ENCODE measurements around the gene DNER.

DNA sequence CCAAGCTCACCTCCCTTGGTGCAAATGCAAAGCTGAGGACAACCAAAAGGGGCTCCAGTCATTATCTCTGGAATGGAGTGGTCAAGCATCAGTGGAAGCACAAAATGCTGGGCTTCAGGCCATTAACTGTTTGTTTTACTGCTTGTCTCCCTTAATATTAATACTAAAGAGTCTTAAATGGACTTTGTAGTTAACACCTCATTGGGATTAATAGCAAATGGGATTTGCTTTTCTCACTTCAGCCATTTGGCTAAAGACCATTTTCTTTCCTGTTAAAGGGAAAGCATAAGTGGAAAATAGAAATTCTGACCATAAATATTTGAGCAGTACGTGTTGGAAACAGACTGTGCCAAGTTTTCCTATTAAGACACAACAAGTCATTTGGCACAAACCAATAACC is 154.4 kb downstream of the DNER start:
- TF ChIP-seq, protein P1, sequence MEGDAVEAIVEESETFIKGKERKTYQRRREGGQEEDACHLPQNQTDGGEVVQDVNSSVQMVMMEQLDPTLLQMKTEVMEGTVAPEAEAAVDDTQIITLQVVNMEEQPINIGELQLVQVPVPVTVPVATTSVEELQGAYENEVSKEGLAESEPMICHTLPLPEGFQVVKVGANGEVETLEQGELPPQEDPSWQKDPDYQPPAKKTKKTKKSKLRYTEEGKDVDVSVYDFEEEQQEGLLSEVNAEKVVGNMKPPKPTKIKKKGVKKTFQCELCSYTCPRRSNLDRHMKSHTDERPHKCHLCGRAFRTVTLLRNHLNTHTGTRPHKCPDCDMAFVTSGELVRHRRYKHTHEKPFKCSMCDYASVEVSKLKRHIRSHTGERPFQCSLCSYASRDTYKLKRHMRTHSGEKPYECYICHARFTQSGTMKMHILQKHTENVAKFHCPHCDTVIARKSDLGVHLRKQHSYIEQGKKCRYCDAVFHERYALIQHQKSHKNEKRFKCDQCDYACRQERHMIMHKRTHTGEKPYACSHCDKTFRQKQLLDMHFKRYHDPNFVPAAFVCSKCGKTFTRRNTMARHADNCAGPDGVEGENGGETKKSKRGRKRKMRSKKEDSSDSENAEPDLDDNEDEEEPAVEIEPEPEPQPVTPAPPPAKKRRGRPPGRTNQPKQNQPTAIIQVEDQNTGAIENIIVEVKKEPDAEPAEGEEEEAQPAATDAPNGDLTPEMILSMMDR (IDR thresholded peaks at IDR 0.05; ENCODE audit: low read length) = no peak
- TF ChIP-seq EZH2 (IDR thresholded peaks at IDR 0.05; ENCODE audit: borderline replicate concordance, low read length) = no peak
